Activated naive CD8-positive, alpha-beta T cell treated with anti-CD3 and anti-CD28 coated beads, Interleukin-2, amount 50 U/mL, for 16 hours (primary cell): ENCODE data around the gene LDLRAD4.

Experiments
- DNase-seq: peaks from one replicate; pipeline ENCODE4 v3.0.0-alpha.2; 2020; ENCODE audit warnings: low read depth, low spot score

The LDLRAD4 gene

GRCh38 chr18:13202571-13202970 lies 16.0 kb upstream of the LDLRAD4 start:
- no peak for DNase-seq

- no peak for DNase-seq
Measured at GRCh38 chr18:13206301-13206700, 12.3 kb upstream of the LDLRAD4 start.

- DNase-seq = no peak
Measured at GRCh38 chr18:13207294-13207693, 11.3 kb upstream of the LDLRAD4 start.

- no peak for DNase-seq
Measured at GRCh38 chr18:13211534-13211933, 7.0 kb upstream of the LDLRAD4 start.

- DNase-seq = no peak
Measured at GRCh38 chr18:13213036-13213795, 5.3 kb upstream of the LDLRAD4 start.

- DNase-seq = no peak
Measured at GRCh38 chr18:13214609-13215008, 4.0 kb upstream of the LDLRAD4 start.

- DNase-seq = no peak
Measured at GRCh38 chr18:13216092-13216582, 2.4 kb upstream of the LDLRAD4 start.

- no peak for DNase-seq
Measured at GRCh38 chr18:13216711-13217465, 1.7 kb upstream of the LDLRAD4 start.

- no peak for DNase-seq
Measured at GRCh38 chr18:13217466-13217961, 1.0 kb upstream of the LDLRAD4 start.

GRCh38 chr18:13217971-13218367 lies 591 bp upstream of the LDLRAD4 start:
- no peak for DNase-seq

GRCh38 chr18:13218997-13219396 lies 437 bp downstream of the LDLRAD4 start:
- DNase-seq = no peak

- DNase-seq = no peak
Measured at GRCh38 chr18:13219593-13220159, 1.1 kb downstream of the LDLRAD4 start.

GRCh38 chr18:13220361-13220991 lies 1.9 kb downstream of the LDLRAD4 start:
- no peak for DNase-seq

GRCh38 chr18:13221869-13222855 lies 3.6 kb downstream of the LDLRAD4 start:
- no peak for DNase-seq

GRCh38 chr18:13222856-13223281 lies 4.3 kb downstream of the LDLRAD4 start:
- DNase-seq = no peak

- no peak for DNase-seq
Measured at GRCh38 chr18:13223311-13224143, 5.0 kb downstream of the LDLRAD4 start.

- no peak for DNase-seq
Measured at GRCh38 chr18:13225261-13225660, 6.7 kb downstream of the LDLRAD4 start.

- DNase-seq = no peak
Measured at GRCh38 chr18:13226533-13227144, 8.1 kb downstream of the LDLRAD4 start.

GRCh38 chr18:13227910-13228309 lies 9.3 kb downstream of the LDLRAD4 start:
- no peak for DNase-seq
